ENCODE data around the gene PLEKHH2. TPM values are rescaled to one million over a fixed set of nuclear protein-coding genes. Genes with fewer than 3 reads are reported as not detected.
"Not testable (repeated sequence)": the region's sequence is repeated elsewhere in the genome, so short reads cannot be mapped to it uniquely, and the experiment has no call there.

PLEKHH2 gene
- total RNA-seq, 2 donors from 2014 or later = 5.0 to 5.3 TPM

DNA sequence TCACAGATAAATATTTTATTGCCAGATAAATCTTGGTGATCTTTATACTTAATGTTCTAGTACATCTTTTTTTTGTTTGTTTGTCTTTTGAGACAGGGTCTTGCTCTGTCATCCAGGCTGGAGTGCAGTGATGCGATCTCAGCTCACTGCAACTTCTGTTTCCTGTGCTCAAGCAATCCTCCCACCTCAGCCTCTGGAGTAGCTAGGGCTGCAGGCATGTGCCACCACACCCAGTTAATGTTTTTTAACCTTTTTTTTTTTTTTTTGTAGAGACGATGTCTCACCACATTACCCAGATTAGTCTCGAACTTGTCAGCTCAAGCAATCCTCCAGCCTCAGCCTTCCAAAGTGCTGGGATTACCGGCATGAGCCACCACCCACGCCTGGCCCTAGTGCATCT lies 48.3 kb downstream of the PLEKHH2 start:
- no peak overlapping the region for H3K4me3 Mint-ChIP-seq
- no peaks in the 10 kb centered on the region for H3K36me3 Mint-ChIP-seq (ENCODE audit: low read depth)
- H3K9ac ChIP-seq (ENCODE audit: extremely low read depth, low read length, poor library complexity, severe bottlenecking) = no peak overlapping the region
- H3K4me3 ChIP-seq (ENCODE audit: low read length) = no peak overlapping the region
- no peaks in the 10 kb centered on the region for H3K9me3 Mint-ChIP-seq
- no peak overlapping the region for H3K27ac ChIP-seq (ENCODE audit: low read depth, low read length)
- H3K27ac Mint-ChIP-seq = no peak overlapping the region
- no peak for DNase-seq
- no peaks in the 10 kb centered on the region for H3K36me3 ChIP-seq (ENCODE audit: control insufficient read depth, insufficient read depth, low read length)
- WGBS, 2 experiments (ENCODE audit: insufficient coverage in 1 of 2, insufficient read length in 1 of 2) = 92 to 100% methylated on average over 4 to 5 of the region's 5 CpGs
- H3K9me3 ChIP-seq (ENCODE audit: control insufficient read depth, low read length) = no peaks in the 10 kb centered on the region
- H3K27me3 Mint-ChIP-seq (ENCODE audit: insufficient read depth) = no peaks in the 10 kb centered on the region
- H3K27me3 ChIP-seq (ENCODE audit: control insufficient read depth, insufficient read depth, low read length, poor library complexity, severe bottlenecking) = no peaks in the 10 kb centered on the region
- H3K4me1 Mint-ChIP-seq = peaks cover 3% of the 10 kb centered on the region
- no peaks in the 10 kb centered on the region for H3K4me1 ChIP-seq (ENCODE audit: control insufficient read depth, insufficient read depth, low read length)
- TF ChIP-seq, protein P1, sequence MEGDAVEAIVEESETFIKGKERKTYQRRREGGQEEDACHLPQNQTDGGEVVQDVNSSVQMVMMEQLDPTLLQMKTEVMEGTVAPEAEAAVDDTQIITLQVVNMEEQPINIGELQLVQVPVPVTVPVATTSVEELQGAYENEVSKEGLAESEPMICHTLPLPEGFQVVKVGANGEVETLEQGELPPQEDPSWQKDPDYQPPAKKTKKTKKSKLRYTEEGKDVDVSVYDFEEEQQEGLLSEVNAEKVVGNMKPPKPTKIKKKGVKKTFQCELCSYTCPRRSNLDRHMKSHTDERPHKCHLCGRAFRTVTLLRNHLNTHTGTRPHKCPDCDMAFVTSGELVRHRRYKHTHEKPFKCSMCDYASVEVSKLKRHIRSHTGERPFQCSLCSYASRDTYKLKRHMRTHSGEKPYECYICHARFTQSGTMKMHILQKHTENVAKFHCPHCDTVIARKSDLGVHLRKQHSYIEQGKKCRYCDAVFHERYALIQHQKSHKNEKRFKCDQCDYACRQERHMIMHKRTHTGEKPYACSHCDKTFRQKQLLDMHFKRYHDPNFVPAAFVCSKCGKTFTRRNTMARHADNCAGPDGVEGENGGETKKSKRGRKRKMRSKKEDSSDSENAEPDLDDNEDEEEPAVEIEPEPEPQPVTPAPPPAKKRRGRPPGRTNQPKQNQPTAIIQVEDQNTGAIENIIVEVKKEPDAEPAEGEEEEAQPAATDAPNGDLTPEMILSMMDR (conservative IDR thresholded peaks at IDR 0.05) = no peak

DNA sequence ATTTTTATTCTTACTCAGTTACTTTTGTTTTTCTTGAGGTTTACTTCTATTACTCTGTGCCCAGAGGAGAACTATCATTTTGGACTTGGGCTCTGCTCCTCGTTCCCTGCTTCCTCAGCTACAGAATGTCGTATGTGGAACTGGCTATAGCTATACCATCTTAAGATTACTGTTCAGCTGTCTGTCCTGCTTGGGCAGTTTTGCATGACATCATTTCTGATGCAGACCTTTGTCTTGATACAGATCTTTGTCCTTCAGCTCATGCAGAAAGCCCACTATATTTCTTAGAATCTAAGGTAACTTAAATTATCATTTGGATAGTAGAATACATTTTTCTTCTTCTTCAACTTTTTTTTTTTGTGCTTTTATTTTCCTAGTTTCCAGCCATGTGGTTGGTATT lies 52.9 kb downstream of the PLEKHH2 start:
- no peaks in the 10 kb centered on the region for H3K36me3 Mint-ChIP-seq (ENCODE audit: low read depth)
- H3K27me3 Mint-ChIP-seq (ENCODE audit: insufficient read depth) = no peaks in the 10 kb centered on the region
- H3K27ac Mint-ChIP-seq = no peak overlapping the region
- no peak overlapping the region for H3K4me3 Mint-ChIP-seq
- H3K27ac ChIP-seq (ENCODE audit: low read depth, low read length) = no peak overlapping the region
- no peaks in the 10 kb centered on the region for H3K4me1 ChIP-seq (ENCODE audit: control insufficient read depth, insufficient read depth, low read length)
- H3K36me3 ChIP-seq (ENCODE audit: control insufficient read depth, insufficient read depth, low read length) = no peaks in the 10 kb centered on the region
- no peaks in the 10 kb centered on the region for H3K27me3 ChIP-seq (ENCODE audit: control insufficient read depth, insufficient read depth, low read length, poor library complexity, severe bottlenecking)
- TF ChIP-seq, protein P1 (conservative IDR thresholded peaks at IDR 0.05) = no peak
- no peaks in the 10 kb centered on the region for H3K9me3 Mint-ChIP-seq
- H3K4me1 Mint-ChIP-seq = peaks cover 3% of the 10 kb centered on the region
- no peak overlapping the region for H3K9ac ChIP-seq (ENCODE audit: extremely low read depth, low read length, poor library complexity, severe bottlenecking)
- DNase-seq = no peak
- H3K9me3 ChIP-seq (ENCODE audit: control insufficient read depth, low read length) = no peaks in the 10 kb centered on the region
- no peak overlapping the region for H3K4me3 ChIP-seq (ENCODE audit: low read length)
- WGBS, 2 experiments (ENCODE audit: insufficient coverage in 1 of 2, insufficient read length in 1 of 2) = 87 to 94% methylated on average over 2 of the region's 2 CpGs

DNA sequence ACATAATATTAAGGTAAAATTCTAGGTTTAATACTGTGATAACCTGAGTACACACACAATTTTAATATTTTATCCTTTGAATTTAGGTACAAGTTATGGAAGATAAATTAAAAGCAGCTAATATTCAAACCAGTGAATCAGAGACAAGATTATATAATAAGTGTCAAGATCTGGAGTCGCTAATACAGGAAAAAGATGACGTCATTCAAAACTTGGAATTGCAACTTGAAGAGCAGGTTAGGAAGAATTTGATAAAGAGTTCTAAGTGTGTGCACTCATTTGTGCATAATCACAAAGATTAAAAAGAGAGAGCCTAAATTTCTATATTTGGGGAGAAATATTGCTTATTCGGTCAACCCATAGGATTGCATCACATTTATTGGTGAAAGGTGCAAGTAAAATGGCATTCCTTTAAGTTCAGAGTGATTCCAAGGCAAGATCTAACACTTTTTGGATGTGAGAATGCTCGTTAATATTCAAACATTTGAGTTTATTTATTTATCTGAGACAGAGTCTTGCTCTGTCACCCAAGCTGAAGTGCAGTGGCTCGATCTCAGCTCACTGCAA lies 55.5 kb downstream of the PLEKHH2 start:
- H3K27ac Mint-ChIP-seq = no peak overlapping the region
- WGBS, 2 experiments (ENCODE audit: insufficient coverage in 1 of 2, insufficient read length in 1 of 2) = 96 to 97% methylated on average over 5 of the region's 5 CpGs

DNA sequence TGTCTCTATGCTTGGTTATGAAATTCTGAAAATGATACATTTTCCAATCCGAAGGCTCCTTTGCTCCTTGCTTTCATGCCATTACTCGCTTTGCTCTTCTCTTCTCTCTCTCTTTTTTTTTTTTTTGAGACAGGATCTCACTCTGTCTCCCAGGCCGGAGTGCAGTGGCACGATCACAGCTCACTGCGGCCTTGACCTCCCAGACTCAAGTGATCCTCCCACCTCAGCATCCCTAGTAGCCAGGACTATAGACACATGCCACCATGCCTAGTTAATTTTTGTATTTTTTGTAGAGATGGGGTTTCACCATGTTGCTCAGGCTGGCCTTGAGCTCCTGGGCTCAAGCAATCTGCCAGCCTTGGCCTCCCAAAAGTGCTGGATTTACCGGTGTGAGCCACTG lies 61.1 kb downstream of the PLEKHH2 start:
- H3K4me3 Mint-ChIP-seq; H3K4me1 ChIP-seq (ENCODE audit: control insufficient read depth, insufficient read depth, low read length); H3K4me3 ChIP-seq (ENCODE audit: low read length); H3K36me3 ChIP-seq (ENCODE audit: control insufficient read depth, insufficient read depth, low read length); H3K27me3 Mint-ChIP-seq (ENCODE audit: insufficient read depth); H3K36me3 Mint-ChIP-seq (ENCODE audit: low read depth); H3K27ac ChIP-seq (ENCODE audit: low read depth, low read length); H3K9me3 Mint-ChIP-seq; DNase-seq; H3K9me3 ChIP-seq (ENCODE audit: control insufficient read depth, low read length); H3K9ac ChIP-seq (ENCODE audit: extremely low read depth, low read length, poor library complexity, severe bottlenecking); H3K4me1 Mint-ChIP-seq; H3K27me3 ChIP-seq (ENCODE audit: control insufficient read depth, insufficient read depth, low read length, poor library complexity, severe bottlenecking); H3K27ac Mint-ChIP-seq: not testable (repeated sequence)
- whole genome bisulfite sequencing, 2 experiments (ENCODE audit: insufficient coverage in 1 of 2, insufficient read length in 1 of 2) = 84 to 92% methylated on average over 6 of the region's 6 CpGs

More for the DNA sequence above, 55.5 kb downstream of the PLEKHH2 start:
- Mint-ChIP-seq H3K4me3 (no peak overlapping the region), H3K4me1 (peaks cover 3% of the 10 kb centered on the region), H3K9me3 (no peaks in the 10 kb centered on the region), H3K27me3 (ENCODE audit: insufficient read depth) (no peaks in the 10 kb centered on the region), H3K36me3 (ENCODE audit: low read depth) (no peaks in the 10 kb centered on the region)
- Histone ChIP-seq H3K9ac (ENCODE audit: extremely low read depth, low read length, poor library complexity, severe bottlenecking) (no peak overlapping the region), H3K27me3 (ENCODE audit: control insufficient read depth, insufficient read depth, low read length, poor library complexity, severe bottlenecking) (no peaks in the 10 kb centered on the region), H3K4me3 (ENCODE audit: low read length) (no peak overlapping the region), H3K9me3 (ENCODE audit: control insufficient read depth, low read length) (no peaks in the 10 kb centered on the region), H3K4me1 (ENCODE audit: control insufficient read depth, insufficient read depth, low read length) (no peaks in the 10 kb centered on the region), H3K36me3 (ENCODE audit: control insufficient read depth, insufficient read depth, low read length) (no peaks in the 10 kb centered on the region), H3K27ac (ENCODE audit: low read depth, low read length) (no peak overlapping the region)
- TF ChIP-seq, protein P1 (conservative IDR thresholded peaks at IDR 0.05) = no peak
- no peak for DNase-seq

Data from endodermal cell (in vitro differentiated cells).